ENCODE measurements around the gene FAM89A.
"Not testable (repeated sequence)": the region's sequence is repeated elsewhere in the genome, so short reads cannot be mapped to it uniquely, and the experiment has no call there.

The FAM89A gene

DNA sequence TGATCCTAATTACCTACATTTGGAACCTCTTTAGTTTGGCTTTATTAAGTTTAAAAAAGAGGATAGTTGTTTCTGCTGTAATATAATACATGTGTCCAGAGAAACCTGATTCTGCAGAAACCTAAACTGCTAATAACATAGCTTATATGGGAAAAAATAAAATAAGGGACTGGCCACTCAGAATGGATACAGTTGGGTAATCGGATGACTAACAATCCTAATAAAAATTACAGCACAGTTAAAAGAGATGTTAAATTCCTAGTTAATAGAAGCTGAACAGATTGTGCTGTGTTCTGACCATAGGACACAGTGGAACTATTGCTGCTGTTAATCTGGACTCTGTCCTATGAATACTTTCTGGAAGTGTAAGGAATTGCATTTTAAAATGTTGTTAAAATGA lies 45.2 kb downstream of the FAM89A start:
- DNase-seq (ENCODE audit: low read depth, low spot score): no peak

DNA sequence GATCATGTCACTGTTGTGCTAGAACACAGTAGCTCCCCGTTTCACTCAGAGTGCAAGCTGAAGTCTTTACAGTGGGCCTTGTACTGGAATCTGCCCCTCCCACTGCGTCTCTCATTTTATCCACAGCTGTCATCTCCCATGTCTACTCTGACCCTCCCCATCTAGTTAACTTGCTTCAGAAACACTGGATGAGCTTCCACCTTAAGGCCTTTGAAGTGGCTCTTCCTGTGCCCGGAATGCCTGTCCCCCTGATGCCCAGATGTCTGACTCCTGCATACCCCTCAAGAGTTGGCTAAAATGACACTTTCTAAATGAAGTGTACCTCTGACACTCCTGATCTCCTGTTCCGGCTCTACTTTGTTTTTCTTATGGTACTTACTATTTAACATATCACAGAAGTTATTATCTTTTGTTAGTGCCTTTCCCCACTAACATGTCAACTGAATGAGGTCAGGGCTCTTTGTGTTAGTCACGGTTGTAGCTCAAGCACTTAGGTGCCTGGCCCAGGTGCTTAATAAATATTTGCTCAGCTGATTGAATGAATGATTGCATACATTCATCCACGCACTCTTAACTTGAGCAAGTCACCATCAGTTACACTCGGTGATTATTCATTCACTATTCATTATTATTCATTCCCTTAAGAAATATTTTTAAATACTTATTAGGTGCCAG lies 47.8 kb downstream of the FAM89A start:
- no peak for DNase-seq (ENCODE audit: low read depth, low spot score)

- no peak for DNase-seq (ENCODE audit: low read depth, low spot score)
Observed at GRCh38 chr1:230987448-230987847, 52.6 kb downstream of the FAM89A start.

DNA sequence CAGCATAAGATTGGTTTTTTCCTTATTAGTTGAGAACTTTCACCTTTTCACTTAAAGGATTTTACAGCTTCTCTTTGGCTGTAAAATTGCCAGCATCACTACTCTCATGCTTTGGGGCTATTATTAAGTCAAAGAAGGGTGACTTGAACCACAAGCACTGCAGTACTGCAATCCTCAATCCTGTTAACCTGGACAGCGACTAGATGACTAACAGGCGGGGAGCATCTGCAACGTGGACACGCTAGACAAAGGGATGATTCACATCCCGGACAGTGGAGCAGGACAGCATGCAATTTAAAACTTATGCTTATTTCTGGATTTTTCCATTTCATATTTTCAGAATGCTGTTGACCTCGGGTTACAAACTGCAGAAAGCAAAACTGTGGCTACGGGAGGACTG lies 53.1 kb downstream of the FAM89A start:
- peak; percentile 13 for DNase-seq (ENCODE audit: low read depth, low spot score)

- no peak for DNase-seq (ENCODE audit: low read depth, low spot score)
Observed at GRCh38 chr1:230985711-230986110, 54.3 kb downstream of the FAM89A start.

DNA sequence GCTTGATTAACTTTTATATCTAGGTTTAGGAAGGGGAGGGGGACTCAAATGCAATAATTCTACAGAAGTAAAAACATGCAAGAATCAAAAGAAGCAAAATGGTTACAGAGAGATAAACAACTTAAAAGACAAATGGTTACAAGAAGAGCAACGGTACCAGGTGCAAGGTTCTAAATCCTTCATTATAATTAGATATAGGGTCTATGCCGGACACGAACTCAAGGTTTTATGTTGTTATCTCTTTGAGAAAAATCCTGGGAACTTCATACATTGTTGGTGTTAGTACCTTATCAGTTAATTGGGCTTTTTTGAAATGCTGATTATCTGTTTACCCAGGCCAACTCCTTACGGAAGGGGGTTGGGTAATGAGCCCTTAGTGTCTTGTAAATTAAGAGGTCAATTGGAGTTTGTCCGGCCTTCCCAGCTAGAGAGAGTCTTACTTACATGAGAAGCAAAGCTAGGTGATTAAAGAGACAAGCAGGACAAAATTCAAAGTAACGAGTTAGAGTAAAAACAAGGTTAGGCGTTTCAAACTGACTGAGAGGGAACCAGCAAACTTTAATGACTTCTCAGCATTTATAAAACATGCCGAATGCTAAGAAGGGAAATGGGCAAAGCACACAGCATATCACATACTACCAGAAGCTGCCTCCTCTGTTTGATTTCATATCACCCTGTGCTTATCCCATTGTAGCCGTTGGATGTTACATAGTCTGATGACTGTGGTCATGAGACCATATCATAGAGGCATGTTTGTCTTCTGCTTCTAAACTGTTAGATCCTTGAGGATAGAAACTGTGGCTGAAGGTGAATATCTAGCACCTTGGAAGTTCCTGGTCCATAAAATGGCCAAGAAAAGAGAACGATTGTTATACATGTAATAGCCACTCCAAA lies 55.2 kb downstream of the FAM89A start:
- not testable (repeated sequence) for DNase-seq (ENCODE audit: low read depth, low spot score)

DNA sequence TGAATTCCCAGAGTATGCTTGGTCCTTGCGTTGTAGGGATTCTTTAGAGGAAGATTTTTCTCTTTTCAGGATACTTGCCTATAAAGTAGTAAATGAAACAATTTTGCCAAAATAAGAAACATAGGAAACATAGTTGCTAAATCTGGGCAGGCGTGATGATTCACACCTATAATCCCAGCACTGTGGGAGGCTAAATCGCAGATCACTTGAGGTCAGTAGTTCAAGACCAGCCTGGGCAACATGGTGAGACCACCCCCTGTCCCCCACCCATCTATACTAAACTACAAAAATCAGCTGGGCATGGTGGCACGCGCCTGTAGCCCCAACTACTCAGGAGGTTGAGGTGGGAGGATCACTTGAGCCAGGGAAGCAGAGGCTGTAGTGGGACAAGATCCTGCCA lies 56.2 kb downstream of the FAM89A start:
- DNase-seq (ENCODE audit: low read depth, low spot score): no peak

GRCh38 chr1:230982696-230983095 lies 57.4 kb downstream of the FAM89A start:
- DNase-seq (ENCODE audit: low read depth, low spot score): peak; percentile 4

DNA sequence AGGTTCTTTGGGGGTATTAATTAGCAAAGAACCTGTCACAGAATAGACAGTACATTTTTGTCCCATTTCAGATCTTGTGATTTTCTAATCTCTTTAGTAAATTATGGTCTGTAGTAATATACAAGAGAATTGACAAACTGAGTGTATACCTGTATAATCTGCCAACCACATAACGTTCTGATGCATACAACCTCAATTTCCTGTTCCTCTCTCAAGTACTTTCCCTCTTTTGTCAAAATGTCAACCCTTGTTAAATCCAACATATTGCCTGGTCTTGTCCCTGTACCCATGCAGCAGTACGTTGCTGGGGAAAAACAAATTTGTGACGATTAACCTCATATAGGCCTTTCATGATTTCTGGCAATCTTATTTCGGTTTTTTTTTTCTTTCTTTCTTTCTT lies 60.1 kb downstream of the FAM89A start:
- DNase-seq (ENCODE audit: low read depth, low spot score): no peak

DNA sequence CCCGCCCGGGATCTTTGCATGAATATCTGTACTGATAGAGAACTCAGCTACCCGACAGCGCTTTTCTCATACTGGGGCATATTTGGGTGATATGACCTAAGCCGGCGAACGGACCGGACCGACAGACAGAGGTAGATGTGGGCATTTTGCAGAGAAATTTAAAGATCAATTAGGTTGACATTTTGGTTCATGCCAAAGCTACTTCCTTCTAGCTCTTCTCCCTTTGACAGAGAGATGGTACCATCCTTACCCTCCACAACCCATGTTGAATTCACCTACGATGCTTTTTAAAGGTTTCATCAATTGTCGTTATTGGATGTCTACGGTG lies 60.7 kb downstream of the FAM89A start:
- no peak for DNase-seq (ENCODE audit: low read depth, low spot score)

DNA sequence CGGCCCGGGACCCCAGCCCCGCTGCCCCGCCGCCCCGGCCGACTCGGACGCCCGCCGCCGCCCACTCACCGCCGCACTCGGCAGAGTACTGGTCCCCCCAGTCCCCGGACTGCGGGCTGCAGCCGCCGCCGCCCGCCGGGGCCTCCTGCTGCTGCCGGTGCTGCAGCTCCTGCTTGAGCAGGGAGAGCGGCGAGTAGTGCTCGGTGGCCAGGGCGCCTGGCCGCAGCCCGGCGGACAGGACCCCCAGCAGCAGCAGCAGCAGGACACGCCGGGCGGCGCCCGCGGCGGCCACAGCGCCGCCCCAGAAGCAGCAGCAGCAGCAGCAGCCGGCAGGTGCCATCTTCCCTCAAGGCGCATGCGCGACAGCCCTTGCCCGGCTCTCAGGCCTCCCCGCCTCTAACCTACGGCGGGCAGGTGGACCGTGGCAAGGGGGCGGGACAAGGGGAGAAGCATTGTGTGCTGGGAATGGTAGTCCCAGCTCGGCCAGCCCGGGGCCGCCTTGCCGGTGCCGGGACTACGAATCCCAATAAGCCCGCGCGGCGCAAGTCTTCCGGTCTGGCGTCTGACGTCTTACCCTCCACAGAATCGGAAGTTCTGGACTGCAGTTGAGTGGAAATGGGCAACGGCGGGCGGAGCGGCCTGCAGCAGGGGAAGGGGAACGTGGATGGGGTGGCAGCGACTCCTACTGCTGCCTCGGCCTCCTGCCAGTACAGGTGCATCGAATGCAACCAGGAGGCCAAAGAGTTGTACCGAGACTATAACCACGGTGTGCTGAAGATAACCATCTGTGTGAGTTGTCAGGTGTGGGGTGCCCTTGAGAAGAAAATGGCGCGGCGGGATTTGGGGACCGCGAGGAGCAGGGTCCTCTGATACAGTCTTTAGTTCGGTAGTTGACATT lies 61.3 kb downstream of the FAM89A start, which contains the start of the genes ARV1 and TTC13:
TSS of gene ARV1 (plus strand) at position 604 of the 898 bp plus-strand sequence. CDS start at position 616, 12 bp downstream.
TSS of gene TTC13 (minus strand) at position 371 of the 898 bp plus-strand sequence. CDS start at position 340, 31 bp downstream.
- DNase-seq (ENCODE audit: low read depth, low spot score): peak; percentile 99

DNA sequence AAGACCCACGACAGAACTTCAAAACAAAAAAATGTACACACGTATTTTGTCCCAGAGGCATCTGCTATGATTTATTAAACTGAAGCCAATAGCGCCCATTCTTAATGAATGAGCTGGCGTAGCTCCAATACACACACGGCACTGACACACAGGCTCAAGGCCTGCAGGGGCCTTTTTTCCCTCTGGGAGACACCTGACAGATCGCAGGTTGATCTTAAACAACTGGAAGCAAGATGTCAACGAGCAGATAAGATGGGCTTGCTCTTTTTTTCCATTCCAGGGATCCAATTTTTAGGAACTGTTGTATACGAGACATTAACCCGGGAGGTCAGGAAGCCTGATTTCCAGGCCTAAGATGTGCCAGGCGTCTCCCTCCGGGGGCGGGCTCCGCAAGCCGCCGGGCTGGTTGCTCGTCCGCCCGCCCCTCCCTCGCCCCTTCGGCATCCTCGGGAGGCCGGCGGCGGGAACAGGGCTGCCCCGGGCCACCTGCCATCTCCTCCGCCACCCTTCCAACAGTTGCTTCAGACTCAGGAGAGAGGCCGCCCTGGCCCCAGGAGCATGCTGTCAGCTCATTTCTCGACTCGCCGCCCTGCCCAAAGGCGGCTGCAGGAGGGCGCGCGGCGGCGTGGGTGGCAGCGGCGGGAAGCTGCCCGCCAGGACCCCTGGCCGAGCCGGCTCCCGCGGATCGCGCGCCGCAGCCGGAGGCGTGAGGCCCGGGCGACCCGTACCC lies 62.1 kb downstream of the FAM89A start:
- DNase-seq (ENCODE audit: low read depth, low spot score): peak; percentile 61

GRCh38 chr1:230976825-230977747 lies 63.0 kb downstream of the FAM89A start:
- no peak for DNase-seq (ENCODE audit: low read depth, low spot score)

GRCh38 chr1:230976360-230976759 lies 63.7 kb downstream of the FAM89A start:
- DNase-seq (ENCODE audit: low read depth, low spot score): no peak

DNA sequence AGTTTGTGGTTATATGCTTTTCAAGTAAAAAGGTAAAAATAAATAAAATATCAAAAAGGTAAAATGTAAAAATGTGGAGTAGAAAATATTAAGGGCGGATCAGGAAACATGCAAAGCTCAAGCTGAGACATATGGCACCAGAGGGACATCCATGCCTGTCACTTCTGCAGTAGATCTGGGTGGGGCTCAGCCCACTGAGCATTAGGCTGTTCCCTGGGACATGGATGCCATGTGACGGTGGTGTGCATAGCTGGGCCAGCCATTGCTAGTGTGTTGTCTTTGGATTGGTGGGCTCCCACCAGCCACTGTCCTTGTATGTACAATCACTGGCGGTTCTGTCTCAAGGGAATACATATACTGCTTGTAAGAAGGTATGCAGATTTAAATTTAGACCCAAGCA lies 64.4 kb downstream of the FAM89A start:
- DNase-seq (ENCODE audit: low read depth, low spot score): no peak

DNA sequence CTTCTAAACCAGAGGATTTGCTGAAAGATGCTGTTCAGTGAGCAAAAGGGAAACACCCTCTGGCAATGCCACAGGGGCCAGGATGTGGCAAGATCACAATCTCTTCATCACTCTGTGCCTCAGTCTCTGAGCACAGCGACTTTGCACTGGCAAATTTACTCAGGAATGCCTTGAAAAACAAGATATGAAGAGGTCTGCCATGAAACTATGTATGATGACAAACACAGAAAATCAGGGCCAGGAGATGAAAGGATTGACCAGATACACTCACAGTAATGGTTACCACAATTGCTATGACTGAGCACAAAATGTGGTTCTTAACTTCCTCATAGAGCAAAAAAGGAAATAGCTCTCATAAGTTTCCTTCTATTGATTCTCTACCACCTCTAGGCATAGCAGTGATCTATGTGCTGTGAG lies 67.2 kb downstream of the FAM89A start:
- DNase-seq (ENCODE audit: low read depth, low spot score): peak; percentile 11

GRCh38 chr1:230971771-230972170 lies 68.3 kb downstream of the FAM89A start:
- no peak for DNase-seq (ENCODE audit: low read depth, low spot score)

DNA sequence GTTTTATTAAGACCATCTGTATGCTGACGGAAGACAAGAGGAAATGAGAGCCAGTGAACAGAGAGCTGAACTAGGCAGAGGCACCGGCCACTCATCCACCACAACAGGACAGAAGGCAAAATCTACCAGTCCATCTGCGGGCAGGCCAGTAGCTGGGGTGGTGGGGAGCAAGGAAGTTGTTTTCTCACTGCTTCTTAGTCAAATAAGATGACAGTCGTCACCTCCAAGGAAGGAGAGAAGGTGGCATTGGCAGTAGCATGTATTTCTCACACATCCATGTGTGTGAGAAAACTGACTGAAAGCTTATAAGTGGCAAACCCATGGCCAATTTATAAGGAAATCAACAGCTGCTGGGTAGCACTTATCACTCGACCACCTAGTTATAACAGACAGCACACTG lies 69.6 kb downstream of the FAM89A start:
- no peak for DNase-seq (ENCODE audit: low read depth, low spot score)
